H1 (cell line): Measurements from ENCODE around the gene SETDB2. TPM values are rescaled to one million over a fixed set of nuclear protein-coding genes. Genes with fewer than 3 reads are reported as not detected.

Experiments
- CTCF ChIA-PET: fragments of 300-600 bp; sonication (Branson Sonifier 250); formaldehyde crosslinking; loops from one replicate; lab custom pipeline; 2021; ENCODE audit not compliant: partially characterized antibody; lab: Charles Lee
- POLR2A ChIA-PET: fragments of 300-600 bp; sonication (Branson Sonifier 250); formaldehyde crosslinking; loops from one replicate; lab custom pipeline; 2021; ENCODE audit warnings: inconsistent platforms; ENCODE audit not compliant: partially characterized antibody; lab: Charles Lee
- DNase-seq, 2 experiments: peaks; one replicate each; pipeline versions ENCODE4 v3.0.0 to v3.0.0-alpha.2; 2010 to 2022; ENCODE audit warnings: low spot score in 2 of 2, low read depth in 1 of 2, mixed read lengths in 1 of 2
- FAIRE-seq: peaks from 2 replicates; lab custom pipeline; 2011; peaks lifted over from hg19 to GRCh38; lab: Jason Lieb, UNC
- H2AFZ ChIP-seq: 2 replicates; pipeline ENCODE4 v1.8.1; 2012; ENCODE audit warnings: low read length, inconsistent platforms
- H2AK5ac ChIP-seq: 2 replicates; pipeline ENCODE4 v1.6.1; 2013; ENCODE audit warnings: low read depth, low read length
- H2BK120ac ChIP-seq: replicated peaks from 2 replicates; pipeline ENCODE3; 2013; ENCODE audit warnings: low read depth, low read length, inconsistent platforms
- H2BK12ac ChIP-seq: 2 replicates; pipeline ENCODE4 v1.6.1; 2013; ENCODE audit warnings: low read depth, low read length
- H2BK15ac ChIP-seq: 2 replicates; pipeline ENCODE4 v1.6.1; 2013; ENCODE audit warnings: low read length
- H2BK20ac ChIP-seq: 2 replicates; pipeline ENCODE4 v1.6.1; 2013; ENCODE audit warnings: low read length
- H2BK5ac ChIP-seq: 2 replicates; pipeline ENCODE4 v1.6.1; 2013; ENCODE audit warnings: low read depth, low read length
- H3K14ac ChIP-seq: 2 replicates; pipeline ENCODE4 v1.6.1; 2013; ENCODE audit warnings: inconsistent platforms; ENCODE audit not compliant: insufficient read length
- H3K18ac ChIP-seq: 2 replicates; pipeline ENCODE4 v1.6.1; 2013; ENCODE audit warnings: low read length; ENCODE audit errors: extremely low read depth
- H3K23ac ChIP-seq: 2 replicates; pipeline ENCODE4 v1.6.1; 2013; ENCODE audit warnings: inconsistent platforms; ENCODE audit not compliant: insufficient read length
- H3K23me2 ChIP-seq: 2 replicates; pipeline ENCODE4 v1.6.1; 2013; ENCODE audit warnings: low read depth, low read length
- H3K27ac ChIP-seq: 2 replicates; pipeline ENCODE4 v1.6.1; 2011; ENCODE audit warnings: low read depth, low read length, inconsistent platforms
- H3K27me3 ChIP-seq, 4 experiments: replicated peaks in 1 of 4; 1 replicate in 1 of 4; 2 replicates in 3 of 4; pipeline versions ENCODE4 v1.6.1 to v1.8.1; 2011 to 2013; ENCODE audit warnings: low read length in 3 of 4, mild to moderate bottlenecking in 3 of 4, inconsistent platforms in 2 of 4, mixed read lengths in 2 of 4, moderate library complexity in 1 of 4; ENCODE audit not compliant: control insufficient read depth in 3 of 4, insufficient read depth in 3 of 4; ENCODE audit errors: extremely low read depth in 1 of 4
- H3K36me3 ChIP-seq, 4 experiments: 2 replicates each; pipeline versions ENCODE4 v1.6.1 to v1.8.1; 2011 to 2013; ENCODE audit warnings: mild to moderate bottlenecking in 4 of 4, low read length in 3 of 4, moderate library complexity in 2 of 4, control low read depth in 1 of 4, inconsistent platforms in 1 of 4; ENCODE audit not compliant: insufficient read depth in 4 of 4, control insufficient read depth in 2 of 4
- H3K4ac ChIP-seq: replicated peaks from 2 replicates; pipeline ENCODE3; 2013; ENCODE audit warnings: low read length, low read depth, mixed read lengths, inconsistent platforms; ENCODE audit not compliant: insufficient read length
- H3K4me1 ChIP-seq, 4 experiments: replicated peaks in 1 of 4; 1 replicate in 1 of 4; 2 replicates in 3 of 4; pipeline versions ENCODE4 v1.6.1 to v1.8.1; 2011 to 2013; ENCODE audit warnings: low read length in 3 of 4, inconsistent platforms in 2 of 4, mixed read lengths in 1 of 4; ENCODE audit not compliant: insufficient read depth in 4 of 4, control insufficient read depth in 3 of 4
- H3K4me2 ChIP-seq, 2 experiments: 2 replicates each; pipeline versions ENCODE4 v1.6.1 to v1.8.1; 2011 to 2013; ENCODE audit warnings: low read depth in 2 of 2, low read length in 2 of 2, control low read depth in 1 of 2, inconsistent platforms in 1 of 2, mild to moderate bottlenecking in 1 of 2; ENCODE audit not compliant: insufficient read depth in 1 of 2
- H3K4me3 ChIP-seq, 4 experiments: fragments of 200-600, 300-600 bp in 1 of 4; sonication (generic), shearing (Covaris generic), sonication (Bioruptor Twin) in 1 of 4; 2 replicates each; pipeline versions ENCODE4 v1.5.1 to v1.8.1; 2011 to 2016; ENCODE audit warnings: low read length in 4 of 4, low read depth in 3 of 4, control low read depth in 2 of 4, inconsistent platforms in 2 of 4, mild to moderate bottlenecking in 2 of 4, mixed read lengths in 1 of 4, moderate library complexity in 1 of 4; ENCODE audit not compliant: insufficient read depth in 2 of 4; ENCODE audit errors: extremely low read depth in 1 of 4
- H3K56ac ChIP-seq: replicated peaks from 2 replicates; pipeline ENCODE3; 2013; ENCODE audit warnings: low read depth, mild to moderate bottlenecking, mixed read lengths, low read length, inconsistent platforms; ENCODE audit not compliant: insufficient read length
- H3K79me1 ChIP-seq: 2 replicates; pipeline ENCODE4 v1.6.1; 2013; ENCODE audit warnings: low read depth, low read length, control low read depth
- H3K79me2 ChIP-seq, 2 experiments: 2 replicates each; pipeline versions ENCODE4 v1.6.1 to v1.8.1; 2012 to 2013; ENCODE audit warnings: low read length in 2 of 2, mild to moderate bottlenecking in 2 of 2, inconsistent platforms in 1 of 2; ENCODE audit not compliant: insufficient read depth in 2 of 2, control insufficient read depth in 1 of 2
- H3K9ac ChIP-seq, 4 experiments: replicated peaks in 1 of 4; 1 replicate in 1 of 4; 2 replicates in 3 of 4; pipeline versions ENCODE4 v1.6.1 to v1.8.1; 2011 to 2013; ENCODE audit warnings: low read depth in 3 of 4, low read length in 3 of 4, control low read depth in 2 of 4, mild to moderate bottlenecking in 2 of 4, moderate library complexity in 2 of 4, inconsistent platforms in 1 of 4; ENCODE audit errors: extremely low read depth in 1 of 4
- H3K9me3 ChIP-seq, 2 experiments: 2 replicates each; pipeline versions ENCODE4 v1.6.1 to v1.8.1; 2012 to 2013; ENCODE audit warnings: mild to moderate bottlenecking in 2 of 2, moderate library complexity in 2 of 2, control low read depth in 1 of 2, inconsistent platforms in 1 of 2, low read depth in 1 of 2, low read length in 1 of 2, mixed read lengths in 1 of 2; ENCODE audit not compliant: insufficient read depth in 2 of 2
- H4K20me1 ChIP-seq, 2 experiments: replicated peaks in 1 of 2; 2 replicates each; pipeline versions ENCODE3 to v1.8.1; 2011 to 2013; ENCODE audit warnings: inconsistent platforms in 2 of 2, low read length in 2 of 2, mild to moderate bottlenecking in 1 of 2; ENCODE audit not compliant: insufficient read depth in 2 of 2, control insufficient read depth in 1 of 2
- H4K5ac ChIP-seq: 2 replicates; pipeline ENCODE4 v1.6.1; 2013; ENCODE audit warnings: low read length, low read depth, mixed read lengths, inconsistent platforms; ENCODE audit not compliant: insufficient read length
- H4K8ac ChIP-seq: 2 replicates; pipeline ENCODE4 v1.8.0; 2013; ENCODE audit warnings: mild to moderate bottlenecking, moderate library complexity, low read length, inconsistent platforms; ENCODE audit not compliant: insufficient read depth; ENCODE audit errors: extremely low read depth
- H4K91ac ChIP-seq: replicated peaks from 2 replicates; pipeline ENCODE3; 2013; ENCODE audit warnings: low read length, mixed read lengths, inconsistent platforms; ENCODE audit not compliant: insufficient read length
- MAX ChIP-seq: IDR thresholded peaks from 2 replicates; pipeline ENCODE4 v1.6.1; 2012; ENCODE audit warnings: inconsistent platforms
- SRF ChIP-seq: IDR thresholded peaks from 2 replicates; pipeline ENCODE4 v1.6.1; 2011; ENCODE audit warnings: mild to moderate bottlenecking, low read depth, low read length, moderate library complexity
- YY1 ChIP-seq: IDR thresholded peaks from 2 replicates; pipeline ENCODE4 v1.6.1; 2011; ENCODE audit warnings: low read depth, mild to moderate bottlenecking, low read length
- WGBS, 2 experiments: shearing (Covaris generic) in 1 of 2; methylation state at CpG; one replicate each; pipeline versions ENCODE4 v1.1.6 to v1.1.7; 2013 to 2015; ENCODE audit warnings: low lambda C conversion rate in 2 of 2, mixed read lengths in 2 of 2, inconsistent platforms in 1 of 2, low coverage in 1 of 2, missing lambda C conversion rate in 1 of 2; ENCODE audit not compliant: insufficient replicate concordance in 2 of 2, insufficient coverage in 1 of 2, insufficient read length in 1 of 2; ENCODE audit errors: extremely low coverage in 1 of 2, missing lambda C conversion rate in 1 of 2; 5-methylcytosine and 5-hydroxymethylcytosine counted together
- polyA plus RNA-seq, 7 experiments: library from polyadenylated mRNA; depleted of rRNA in 3 of 7; stranded (reverse) in 5 of 7; unstranded in 2 of 7; fragments of >200 nt in 5 of 7; fragments of 200-250 nt in 2 of 7; gene quantifications; 1 replicate in 5 of 7; 2 replicates in 1 of 7; 4 replicates in 1 of 7; pipeline versions ENCODE4 v1.2.1 to v1.2.3, GENCODE V29; 2011 to 2013; ENCODE audit warnings: missing spikeins in 2 of 7, mixed read lengths in 2 of 7
- total RNA-seq: library from RNA; stranded (reverse); fragmentation: NEBNext Ultra II Directional; extraction: Animal tissue kit (Norgen Biotek cat#: 25700); gene quantifications from 2 replicates; pipeline ENCODE4 v1.2.1, GENCODE V29; 2021

The SETDB2 gene
- total and polyA plus RNA-seq, 2 of the 8 experiments (the other 6 are each of a cell fraction or from before 2014, with no cell fraction given), result 1.2 to 6.1 TPM

DNA sequence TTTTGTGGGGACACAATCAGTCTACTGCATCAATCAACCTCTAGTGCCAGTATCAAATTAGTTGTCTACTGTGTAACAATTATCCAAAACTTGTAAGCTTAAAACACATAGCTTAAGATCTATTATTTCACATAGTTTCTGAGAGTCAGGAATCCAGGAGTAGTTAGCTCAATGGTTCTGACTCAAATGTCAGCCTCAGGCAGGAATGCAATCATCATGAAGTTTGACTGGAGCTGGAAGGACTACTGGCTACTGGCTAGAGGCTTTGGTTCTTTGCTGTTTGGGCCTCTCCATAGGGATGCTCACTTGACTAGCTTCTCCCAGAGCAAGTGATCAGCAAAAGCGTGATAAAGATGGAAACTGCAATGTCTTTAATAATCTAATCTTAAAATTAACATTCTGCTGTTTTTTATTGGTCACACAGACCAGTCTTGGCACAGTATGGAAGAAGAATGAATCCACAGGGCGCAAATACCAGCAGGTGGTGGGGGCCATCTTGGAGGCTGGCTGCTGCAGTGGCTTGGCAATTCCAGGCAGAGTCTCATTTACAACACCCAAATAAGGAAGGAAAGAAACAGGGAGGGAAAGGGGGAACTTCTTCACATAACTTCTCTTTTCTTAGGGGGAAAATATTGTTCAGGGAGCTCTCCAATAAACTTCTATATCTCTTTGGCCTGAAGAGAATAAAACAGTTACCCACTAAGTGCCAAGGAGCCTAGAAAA is 15.9 kb upstream of the SETDB2 start:
- no peak overlapping the region for H2BK20ac ChIP-seq
- no peak overlapping the region for H2AFZ ChIP-seq
- no peak overlapping the region for H2AK5ac ChIP-seq
- H4K5ac ChIP-seq, result no peak overlapping the region
- no peak overlapping the region for H2BK5ac ChIP-seq
- H2BK12ac ChIP-seq, result no peak overlapping the region
- no peak overlapping the region for H3K9ac ChIP-seq
- no peaks in the 10 kb centered on the region for H3K79me1 ChIP-seq
- POLR2A ChIA-PET, result interaction anchor here (1.1 to 1.2 kb wide), 3 partner anchors 15 to 67 kb away, joined by 4 to 6 read pairs (median 4); partner anchors contain the start of genes CAB39L, PHF11 and SETDB2
- H3K4me1 ChIP-seq, result no peaks in the 10 kb centered on the region
- H4K8ac ChIP-seq, result no peak overlapping the region
- WGBS, 2 experiments, result 94% methylated on average over 2 of the region's 2 CpGs; no CpG with 5 or more reads in 1 of the 2 experiments
- FAIRE-seq (no peak), DNase-seq (no peak)
- H4K20me1 ChIP-seq, result no peaks in the 10 kb centered on the region
- H3K27me3 ChIP-seq, result no peaks in the 10 kb centered on the region
- H3K56ac ChIP-seq, result no peak overlapping the region
- no peak overlapping the region for H3K14ac ChIP-seq
- H3K23ac ChIP-seq, result no peak overlapping the region
- H3K36me3 ChIP-seq, result no peaks in the 10 kb centered on the region
- H3K18ac ChIP-seq, result no peak overlapping the region
- no peaks in the 10 kb centered on the region for H3K79me2 ChIP-seq
- no peak for TF ChIP-seq MAX
- TF ChIP-seq SRF, result peak; percentile 62
- TF ChIP-seq YY1, result peak; percentile 83
- TF ChIP-seq, all 59 proteins: peak for 2
- Histone ChIP-seq H3K4ac (no peak overlapping the region), H3K27ac (no peak overlapping the region), H4K91ac (no peak overlapping the region), H2BK120ac (no peak overlapping the region), H3K23me2 (no peaks in the 10 kb centered on the region), H3K4me3 (no peak overlapping the region), H3K4me2 (no peak overlapping the region), H2BK15ac (no peak overlapping the region), H3K9me3 (no peaks in the 10 kb centered on the region)
- CTCF ChIA-PET, result interaction anchor here (1.4 to 2.4 kb wide), 2 partner anchors 10 to 134 kb away, joined by 3 to 7 read pairs; no protein-coding TSS in a partner anchor
